ENCODE measurements around the gene RASGRF2.

Gene RASGRF2

DNA sequence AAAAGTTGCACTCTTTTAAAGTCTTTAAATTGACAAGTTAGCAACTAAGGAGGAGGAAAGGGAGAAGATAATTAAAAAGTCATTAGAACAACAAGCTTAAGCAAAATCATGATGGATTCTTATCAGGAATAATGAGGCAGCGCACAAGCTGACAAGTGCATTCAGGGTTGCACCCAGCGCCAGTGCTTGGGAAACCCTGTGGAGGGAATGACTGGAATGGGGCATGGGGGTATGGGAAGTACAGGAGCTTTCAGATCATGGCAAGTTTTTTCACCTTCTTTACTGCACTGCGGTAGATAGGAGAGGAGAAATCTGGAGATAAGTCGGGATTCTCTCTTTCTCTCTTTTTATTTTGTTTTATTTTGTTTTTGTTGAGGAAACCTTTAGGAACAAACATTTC is 155.1 kb downstream of the RASGRF2 start:
- Histone ChIP-seq H3F3A (ENCODE audit: control insufficient read depth, insufficient read depth) (no peaks in the 10 kb centered on the region), H3K27ac (ENCODE audit: low read depth, low read length) (no peak overlapping the region), H3K4me1 (ENCODE audit: control insufficient read depth, low read length) (no peaks in the 10 kb centered on the region), H3K36me3 (ENCODE audit: control insufficient read depth, low read length) (no peaks in the 10 kb centered on the region), H3K4me3 (ENCODE audit: low read length) (no peak overlapping the region), H3K9me2 (replicated peaks; ENCODE audit: control insufficient read depth, low read length) (no peaks in the 10 kb centered on the region), H4K20me1 (ENCODE audit: control insufficient read depth, insufficient read depth, low read depth, low read length) (no peaks in the 10 kb centered on the region), H3K9me3 (ENCODE audit: control insufficient read depth, insufficient read depth, low read length) (no peaks in the 10 kb centered on the region), H3K4me2 (ENCODE audit: low read length) (no peak overlapping the region), H3K27me3 (ENCODE audit: control insufficient read depth, low read length) (peaks cover 7% of the 10 kb centered on the region; the same call in 1 of the 2 replicates), H3K79me2 (ENCODE audit: control insufficient read depth, low read length) (no peaks in the 10 kb centered on the region)
- no peak for TF ChIP-seq EZH2phosphoT487 (IDR thresholded peaks at IDR 0.05; ENCODE audit: borderline replicate concordance, low read length)
- TF ChIP-seq, protein P1, sequence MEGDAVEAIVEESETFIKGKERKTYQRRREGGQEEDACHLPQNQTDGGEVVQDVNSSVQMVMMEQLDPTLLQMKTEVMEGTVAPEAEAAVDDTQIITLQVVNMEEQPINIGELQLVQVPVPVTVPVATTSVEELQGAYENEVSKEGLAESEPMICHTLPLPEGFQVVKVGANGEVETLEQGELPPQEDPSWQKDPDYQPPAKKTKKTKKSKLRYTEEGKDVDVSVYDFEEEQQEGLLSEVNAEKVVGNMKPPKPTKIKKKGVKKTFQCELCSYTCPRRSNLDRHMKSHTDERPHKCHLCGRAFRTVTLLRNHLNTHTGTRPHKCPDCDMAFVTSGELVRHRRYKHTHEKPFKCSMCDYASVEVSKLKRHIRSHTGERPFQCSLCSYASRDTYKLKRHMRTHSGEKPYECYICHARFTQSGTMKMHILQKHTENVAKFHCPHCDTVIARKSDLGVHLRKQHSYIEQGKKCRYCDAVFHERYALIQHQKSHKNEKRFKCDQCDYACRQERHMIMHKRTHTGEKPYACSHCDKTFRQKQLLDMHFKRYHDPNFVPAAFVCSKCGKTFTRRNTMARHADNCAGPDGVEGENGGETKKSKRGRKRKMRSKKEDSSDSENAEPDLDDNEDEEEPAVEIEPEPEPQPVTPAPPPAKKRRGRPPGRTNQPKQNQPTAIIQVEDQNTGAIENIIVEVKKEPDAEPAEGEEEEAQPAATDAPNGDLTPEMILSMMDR (IDR thresholded peaks at IDR 0.05; ENCODE audit: low read depth, low read length, poor library complexity, severe bottlenecking): no peak

DNA sequence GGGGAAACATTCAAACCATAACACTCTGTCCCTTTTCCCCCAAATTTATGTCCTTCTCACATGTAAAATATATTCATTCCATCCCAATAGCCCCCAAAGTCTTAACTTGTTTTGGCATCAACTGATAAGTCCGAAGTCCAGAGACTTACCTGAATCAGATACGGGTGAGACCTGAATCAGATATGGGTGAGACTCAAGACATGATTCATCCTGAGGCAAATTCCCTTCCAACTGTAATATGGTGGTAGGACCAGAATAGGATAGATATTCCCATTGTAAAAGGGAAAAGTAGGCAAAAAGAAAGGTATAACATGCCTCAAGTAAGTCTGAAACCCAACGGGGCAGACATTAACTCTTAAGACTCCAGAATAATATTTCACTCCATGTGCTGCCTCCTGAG is 157.4 kb downstream of the RASGRF2 start:
- Histone ChIP-seq H4K20me1 (ENCODE audit: control insufficient read depth, insufficient read depth, low read depth, low read length) (no peaks in the 10 kb centered on the region), H3K4me1 (ENCODE audit: control insufficient read depth, low read length) (no peaks in the 10 kb centered on the region), H3K79me2 (ENCODE audit: control insufficient read depth, low read length) (no peaks in the 10 kb centered on the region), H3K4me3 (ENCODE audit: low read length) (no peak overlapping the region), H3F3A (ENCODE audit: control insufficient read depth, insufficient read depth) (no peaks in the 10 kb centered on the region), H3K4me2 (ENCODE audit: low read length) (no peak overlapping the region), H3K36me3 (ENCODE audit: control insufficient read depth, low read length) (no peaks in the 10 kb centered on the region), H3K27ac (ENCODE audit: low read depth, low read length) (no peak overlapping the region), H3K27me3 (ENCODE audit: control insufficient read depth, low read length) (peaks cover 7% of the 10 kb centered on the region; the same call in 1 of the 2 replicates), H3K9me2 (replicated peaks; ENCODE audit: control insufficient read depth, low read length) (no peaks in the 10 kb centered on the region), H3K9me3 (ENCODE audit: control insufficient read depth, insufficient read depth, low read length) (no peaks in the 10 kb centered on the region)
- TF ChIP-seq, protein P1 (IDR thresholded peaks at IDR 0.05; ENCODE audit: low read depth, low read length, poor library complexity, severe bottlenecking): no peak
- TF ChIP-seq EZH2phosphoT487 (IDR thresholded peaks at IDR 0.05; ENCODE audit: borderline replicate concordance, low read length): no peak

DNA sequence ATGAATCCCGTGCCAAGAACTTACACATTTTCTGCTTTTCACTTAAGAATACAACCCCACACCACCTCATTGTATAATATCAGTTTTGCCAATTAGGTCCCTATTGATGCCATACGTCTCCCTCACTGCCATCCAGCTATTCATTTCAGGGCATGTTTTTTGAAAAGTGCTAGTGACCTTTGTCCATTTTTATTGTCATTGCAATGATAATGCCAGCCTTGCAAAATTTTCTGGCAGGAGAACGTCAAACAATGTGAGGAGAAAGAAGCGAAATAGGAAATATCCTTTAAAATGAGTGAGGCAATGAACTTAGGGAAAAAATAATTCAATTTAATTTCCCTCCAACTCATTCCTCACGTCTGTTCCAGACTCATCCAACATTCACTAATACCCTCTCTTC is 161.1 kb downstream of the RASGRF2 start:
- Histone ChIP-seq H3K4me1 (ENCODE audit: control insufficient read depth, low read length) (no peaks in the 10 kb centered on the region), H3K27me3 (ENCODE audit: control insufficient read depth, low read length) (peaks cover 2% of the 10 kb centered on the region; the same call in 1 of the 2 replicates), H3K36me3 (ENCODE audit: control insufficient read depth, low read length) (no peaks in the 10 kb centered on the region), H3K27ac (ENCODE audit: low read depth, low read length) (no peak overlapping the region), H4K20me1 (ENCODE audit: control insufficient read depth, insufficient read depth, low read depth, low read length) (no peaks in the 10 kb centered on the region), H3K4me3 (ENCODE audit: low read length) (no peak overlapping the region), H3K9me2 (replicated peaks; ENCODE audit: control insufficient read depth, low read length) (no peaks in the 10 kb centered on the region), H3K79me2 (ENCODE audit: control insufficient read depth, low read length) (no peaks in the 10 kb centered on the region), H3F3A (ENCODE audit: control insufficient read depth, insufficient read depth) (no peaks in the 10 kb centered on the region), H3K9me3 (ENCODE audit: control insufficient read depth, insufficient read depth, low read length) (no peaks in the 10 kb centered on the region), H3K4me2 (ENCODE audit: low read length) (no peak overlapping the region)
- no peak for TF ChIP-seq EZH2phosphoT487 (IDR thresholded peaks at IDR 0.05; ENCODE audit: borderline replicate concordance, low read length)
- TF ChIP-seq, protein P1 (IDR thresholded peaks at IDR 0.05; ENCODE audit: low read depth, low read length, poor library complexity, severe bottlenecking): no peak
